ENCODE data around the gene B9D2.
"Not testable (repeated sequence)": the region's sequence is repeated elsewhere in the genome, so short reads cannot be mapped to it uniquely, and the experiment has no call there.

Gene B9D2

GRCh38 chr19:41372501-41372900, 8.6 kb upstream of the B9D2 start:
- H2AFZ ChIP-seq (ENCODE audit: low read depth, low read length) = no peak overlapping the region
- H3K4me2 ChIP-seq (ENCODE audit: insufficient read depth, low read length) = no peak overlapping the region
- H3K79me2 ChIP-seq (ENCODE audit: insufficient read depth, low read length) = peaks cover 2% of the 10 kb centered on the region; the same call in 1 of the 2 replicates
- no peak overlapping the region for H3K4me3 ChIP-seq (ENCODE audit: low read depth in 1 of 2, low read length in 2 of 2)
- H3K9ac ChIP-seq (ENCODE audit: low read depth, low read length) = no peak overlapping the region
- H4K20me1 ChIP-seq (ENCODE audit: insufficient read depth, low read length) = no peaks in the 10 kb centered on the region
- H3K27ac ChIP-seq (ENCODE audit: low read length) = no peak overlapping the region
- H3K36me3 ChIP-seq (ENCODE audit: insufficient read depth, low read length) = no peaks in the 10 kb centered on the region
- H3K4me1 ChIP-seq (ENCODE audit: insufficient read depth, low read length) = no peaks in the 10 kb centered on the region
- DNase-seq = no peak
- no peak for ATAC-seq (ENCODE audit: insufficient read depth, low read depth)
- TF ChIP-seq EZH2 (IDR thresholded peaks at IDR 0.05; ENCODE audit: borderline replicate concordance, low read depth, low read length, severe bottlenecking) (no peak), CTCF (IDR thresholded peaks at IDR 0.05; ENCODE audit: borderline replicate concordance, extremely low read depth, low read length, poor library complexity, severe bottlenecking) (no peak)
- H3K9me3 ChIP-seq (ENCODE audit: insufficient read depth, low read length, severe bottlenecking) = no peaks in the 10 kb centered on the region
- no peaks in the 10 kb centered on the region for H3K27me3 ChIP-seq (ENCODE audit: insufficient read depth, low read length, poor library complexity)

- H3K4me1 ChIP-seq (ENCODE audit: insufficient read depth, low read length) = no peaks in the 10 kb centered on the region
Observed at GRCh38 chr19:41371541-41371940, 7.6 kb upstream of the B9D2 start.

GRCh38 chr19:41371119-41371518, 7.2 kb upstream of the B9D2 start:
- not testable (repeated sequence) for H3K9me3 ChIP-seq (ENCODE audit: insufficient read depth, low read length, severe bottlenecking); H2AFZ ChIP-seq (ENCODE audit: low read depth, low read length); ATAC-seq (ENCODE audit: insufficient read depth, low read depth); H3K79me2 ChIP-seq (ENCODE audit: insufficient read depth, low read length); H3K36me3 ChIP-seq (ENCODE audit: insufficient read depth, low read length); H3K27ac ChIP-seq (ENCODE audit: low read length); H3K9ac ChIP-seq (ENCODE audit: low read depth, low read length); H3K27me3 ChIP-seq (ENCODE audit: insufficient read depth, low read length, poor library complexity); H3K4me1 ChIP-seq (ENCODE audit: insufficient read depth, low read length); H3K4me2 ChIP-seq (ENCODE audit: insufficient read depth, low read length); H3K4me3 ChIP-seq (ENCODE audit: low read depth in 1 of 2, low read length in 2 of 2); DNase-seq; H4K20me1 ChIP-seq (ENCODE audit: insufficient read depth, low read length)

More at GRCh38 chr19:41371541-41371940, 7.6 kb upstream of the B9D2 start:
- Histone ChIP-seq H3K9ac (ENCODE audit: low read depth, low read length) (no peak overlapping the region), H3K4me3 (ENCODE audit: low read depth in 1 of 2, low read length in 2 of 2) (no peak overlapping the region), H3K27ac (ENCODE audit: low read length) (no peak overlapping the region), H2AFZ (ENCODE audit: low read depth, low read length) (no peak overlapping the region), H3K36me3 (ENCODE audit: insufficient read depth, low read length) (no peaks in the 10 kb centered on the region), H4K20me1 (ENCODE audit: insufficient read depth, low read length) (no peaks in the 10 kb centered on the region), H3K4me2 (ENCODE audit: insufficient read depth, low read length) (no peak overlapping the region), H3K9me3 (ENCODE audit: insufficient read depth, low read length, severe bottlenecking) (no peaks in the 10 kb centered on the region), H3K79me2 (ENCODE audit: insufficient read depth, low read length) (peaks cover 2% of the 10 kb centered on the region), H3K27me3 (ENCODE audit: insufficient read depth, low read length, poor library complexity) (no peaks in the 10 kb centered on the region)
- TF ChIP-seq CTCF (IDR thresholded peaks at IDR 0.05; ENCODE audit: borderline replicate concordance, extremely low read depth, low read length, poor library complexity, severe bottlenecking) (no peak), EZH2 (IDR thresholded peaks at IDR 0.05; ENCODE audit: borderline replicate concordance, low read depth, low read length, severe bottlenecking) (no peak)
- ATAC-seq (ENCODE audit: insufficient read depth, low read depth) (no peak), DNase-seq (no peak)

DNA sequence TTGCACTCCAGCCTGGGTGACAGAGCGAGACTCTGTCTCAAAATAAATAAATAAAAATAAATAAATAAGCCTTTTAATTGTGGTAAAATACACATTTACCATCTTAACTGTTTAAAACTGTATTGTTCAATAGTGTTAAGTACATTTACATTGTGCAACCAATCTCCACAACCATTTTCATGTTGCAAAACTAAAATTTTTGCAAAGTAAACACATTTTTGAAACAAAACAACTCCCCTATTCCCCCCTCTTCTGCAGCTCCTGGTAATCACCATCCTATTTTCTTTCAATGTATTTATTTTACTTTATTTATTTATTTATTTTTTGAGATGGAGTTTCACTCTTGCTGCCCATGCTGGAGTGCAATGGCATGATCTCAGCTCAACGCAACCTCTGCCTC, 5.8 kb upstream of the B9D2 start:
- Histone ChIP-seq H3K9ac (ENCODE audit: low read depth, low read length) (no peak overlapping the region), H3K4me1 (ENCODE audit: insufficient read depth, low read length) (peaks cover 6% of the 10 kb centered on the region), H3K27ac (ENCODE audit: low read length) (no peak overlapping the region), H3K9me3 (ENCODE audit: insufficient read depth, low read length, severe bottlenecking) (no peaks in the 10 kb centered on the region), H3K4me2 (ENCODE audit: insufficient read depth, low read length) (no peak overlapping the region), H4K20me1 (ENCODE audit: insufficient read depth, low read length) (no peaks in the 10 kb centered on the region), H3K27me3 (ENCODE audit: insufficient read depth, low read length, poor library complexity) (no peaks in the 10 kb centered on the region), H3K79me2 (ENCODE audit: insufficient read depth, low read length) (peaks cover 15% of the 10 kb centered on the region), H3K36me3 (ENCODE audit: insufficient read depth, low read length) (no peaks in the 10 kb centered on the region; the same call in 1 of the 2 replicates), H2AFZ (ENCODE audit: low read depth, low read length) (no peak overlapping the region), H3K4me3 (ENCODE audit: low read depth in 1 of 2, low read length in 2 of 2) (no peak overlapping the region)
- no peak for TF ChIP-seq EZH2 (IDR thresholded peaks at IDR 0.05; ENCODE audit: borderline replicate concordance, low read depth, low read length, severe bottlenecking)
- no peak for TF ChIP-seq CTCF (IDR thresholded peaks at IDR 0.05; ENCODE audit: borderline replicate concordance, extremely low read depth, low read length, poor library complexity, severe bottlenecking)
- ATAC-seq (ENCODE audit: insufficient read depth, low read depth) (no peak), DNase-seq (no peak)
